HG02759 (cell line): Measurements from ENCODE around the gene ADISSP.

Source experiments
- ATAC-seq: cut with Tn5 transposase; IDR thresholded peaks from one replicate; pipeline ENCODE4 v1.9.1; 2021; ENCODE audit warnings: mild to moderate bottlenecking, moderate library complexity; ENCODE audit not compliant: unreplicated experiment

The ADISSP gene

DNA sequence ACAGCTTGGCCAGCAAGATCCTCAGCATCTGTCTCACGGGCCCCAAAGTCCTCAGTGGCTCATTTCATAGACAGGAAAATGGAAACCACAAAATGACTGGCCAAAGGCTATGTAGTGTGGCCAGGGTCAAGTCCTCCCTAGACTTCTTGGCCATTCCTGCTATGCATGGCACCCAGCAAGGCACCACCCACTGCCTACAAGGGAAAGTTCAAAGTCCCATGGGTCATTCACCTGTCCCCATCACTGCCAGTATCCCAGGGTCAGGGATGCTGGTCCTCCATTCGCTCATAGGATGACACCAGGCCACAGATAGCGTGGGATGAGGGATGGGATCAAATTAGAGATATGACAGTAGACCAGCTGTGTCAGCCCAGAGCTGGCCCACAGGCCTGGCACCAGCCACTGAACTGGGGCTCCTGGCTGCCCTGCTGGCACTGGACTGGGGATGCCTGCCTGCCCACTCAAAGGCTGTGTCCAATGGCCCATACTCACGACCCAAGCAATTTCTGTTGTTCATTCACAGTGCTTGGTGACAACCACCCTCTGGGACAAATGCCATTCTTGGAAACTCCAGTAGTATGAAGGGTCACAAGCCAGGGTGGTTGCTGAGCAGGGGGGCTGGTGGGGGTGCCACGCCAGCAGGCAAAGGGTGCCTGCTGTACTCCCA is 11.6 kb downstream of the ADISSP start:
- ATAC-seq = no peak

DNA sequence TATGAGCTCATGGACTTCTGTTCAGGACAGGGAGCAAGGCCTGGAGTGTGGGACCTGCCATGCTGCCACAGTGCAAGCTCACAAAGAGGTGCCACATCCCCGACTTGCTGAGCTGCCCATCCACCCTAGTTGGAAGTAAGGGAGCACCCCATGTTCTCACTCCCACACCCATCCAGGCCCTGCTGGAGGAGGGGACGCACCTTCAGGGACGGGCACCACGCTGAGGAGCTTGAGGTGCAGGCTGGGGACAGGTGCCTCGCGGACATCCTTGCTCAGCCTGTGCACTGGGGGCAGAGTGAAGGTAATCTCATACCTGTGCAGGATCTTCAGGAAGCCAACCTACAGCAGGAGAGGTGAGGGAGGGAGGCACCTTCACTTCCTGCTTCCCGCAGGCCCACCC is 12.3 kb downstream of the ADISSP start:
- no peak for ATAC-seq

DNA sequence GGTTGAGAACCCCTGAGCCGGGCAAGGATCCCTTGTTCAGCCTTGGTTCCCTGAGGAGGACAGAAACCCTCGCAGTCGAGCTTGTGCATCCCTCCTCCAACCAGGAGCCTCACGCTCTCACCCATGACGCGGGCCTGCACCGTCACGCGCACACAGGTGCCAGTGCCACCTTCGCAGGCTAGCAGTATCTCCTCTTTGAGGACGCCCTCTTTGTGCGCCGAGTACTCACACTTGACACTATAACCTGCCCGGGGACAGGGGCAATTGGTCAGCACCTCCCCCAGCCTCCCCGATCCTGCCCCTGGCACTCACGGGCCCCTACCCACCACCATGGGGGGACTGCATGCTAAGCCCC is 13.3 kb downstream of the ADISSP start:
- no peak for ATAC-seq

DNA sequence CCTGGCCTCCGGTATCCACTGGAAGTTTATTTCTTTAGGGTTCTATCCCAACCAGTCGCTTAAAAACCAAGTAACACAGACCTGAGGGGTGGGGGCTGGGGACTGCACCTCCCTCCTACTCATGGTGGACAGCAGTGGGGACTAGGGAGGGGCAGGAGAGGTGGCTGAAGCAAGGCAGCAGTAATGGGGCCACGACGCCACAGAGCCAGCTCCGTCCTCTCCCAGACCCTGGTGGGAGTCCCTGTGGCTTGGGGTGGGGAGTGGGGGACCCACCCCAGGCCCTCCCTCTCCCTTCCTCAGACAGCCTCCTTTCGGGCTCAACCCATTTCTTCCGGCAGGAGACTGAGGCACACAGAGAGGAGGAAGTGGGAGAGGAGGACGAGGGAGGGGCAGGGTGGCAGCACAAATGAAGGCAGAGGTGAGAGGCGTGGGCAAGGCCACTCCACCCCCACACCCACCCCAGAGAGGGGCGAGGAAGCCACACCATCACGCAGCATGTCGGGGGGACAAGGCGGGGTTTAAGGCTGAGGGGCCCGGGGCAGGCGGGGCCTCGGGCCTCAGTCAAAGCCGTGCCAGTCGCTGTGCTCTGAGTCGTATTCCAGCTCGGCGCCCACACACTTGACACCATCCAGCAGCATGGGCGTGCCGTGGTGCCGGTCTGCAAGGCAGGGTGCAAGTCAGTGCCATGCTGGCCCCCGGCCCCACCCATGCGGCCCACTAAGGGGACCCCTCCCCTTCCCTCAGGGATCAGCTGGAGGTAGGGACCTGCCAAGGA is 13.9 kb downstream of the ADISSP start:
- no peak for ATAC-seq

DNA sequence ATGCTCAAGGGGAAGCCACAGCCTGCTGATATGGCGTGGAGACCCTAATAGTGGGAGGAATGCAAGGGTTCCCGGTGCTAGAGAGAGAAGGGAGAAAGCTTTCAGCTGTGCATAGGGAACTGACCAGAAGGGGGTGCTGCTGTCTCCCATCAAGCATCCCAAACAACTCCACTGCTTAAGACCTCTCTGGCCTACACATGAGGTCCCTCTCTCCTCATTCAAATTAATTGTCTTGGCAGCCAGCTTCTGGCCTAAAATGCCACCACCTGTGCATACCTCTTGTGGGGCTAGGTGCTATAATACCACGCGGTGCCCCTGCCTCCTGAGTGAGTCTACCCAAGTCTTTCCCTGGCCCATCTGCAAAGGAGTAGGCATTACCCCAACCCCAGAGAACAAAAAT is 14.5 kb downstream of the ADISSP start:
- no peak for ATAC-seq

DNA sequence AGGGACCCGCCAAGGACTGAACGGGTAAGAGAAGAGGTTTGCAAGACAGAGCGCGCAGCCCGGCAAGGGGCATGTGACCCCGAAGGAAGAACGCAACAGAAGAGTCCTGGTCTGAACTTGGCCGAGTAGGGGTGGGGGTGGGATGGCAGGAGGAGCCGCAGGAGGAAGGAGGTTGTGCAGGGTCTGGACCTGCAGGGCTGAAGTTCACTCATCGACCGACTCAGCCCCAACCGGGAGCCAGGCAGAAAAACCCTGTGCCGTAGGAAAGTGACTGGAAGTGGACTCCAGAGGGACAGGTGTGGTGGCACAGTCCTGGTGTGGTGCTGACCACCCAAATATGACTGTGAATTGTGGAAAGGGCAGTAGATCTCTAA is 15.2 kb downstream of the ADISSP start:
- ATAC-seq = no peak

DNA sequence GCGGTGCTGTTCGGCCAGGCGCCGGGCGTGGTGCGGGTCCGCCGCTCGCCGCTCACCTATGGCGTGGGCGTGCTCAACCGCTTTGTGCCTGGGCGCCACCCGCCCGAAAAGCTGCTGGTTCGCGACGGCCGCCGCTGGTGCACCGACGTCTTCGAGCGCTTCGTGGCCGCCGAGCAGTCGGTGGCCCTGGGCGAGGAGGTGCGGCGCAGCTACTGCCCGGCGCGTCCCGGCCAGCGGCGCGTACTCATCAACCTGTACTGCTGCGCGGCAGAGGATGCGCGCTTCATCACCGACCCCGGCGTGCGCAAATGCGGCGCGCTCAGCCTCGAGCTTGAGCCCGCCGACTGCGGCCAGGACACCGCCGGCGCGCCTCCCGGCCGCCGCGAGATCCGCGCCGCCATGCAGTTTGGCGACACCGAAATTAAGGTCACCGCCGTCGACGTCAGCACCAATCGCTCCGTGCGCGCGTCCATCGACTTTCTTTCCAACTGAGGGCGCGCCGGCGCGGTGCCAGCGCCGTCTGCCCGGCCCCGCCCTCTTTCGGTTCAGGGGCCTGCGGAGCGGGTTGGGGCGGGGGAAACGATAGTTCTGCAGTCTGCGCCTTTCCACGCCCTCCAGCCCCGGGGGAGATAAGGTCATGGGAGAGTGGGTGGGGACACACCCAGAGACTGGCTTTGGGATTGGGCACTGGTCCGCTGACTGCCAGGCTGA is 15.7 kb downstream of the ADISSP start:
- peak; percentile 56 for ATAC-seq

DNA sequence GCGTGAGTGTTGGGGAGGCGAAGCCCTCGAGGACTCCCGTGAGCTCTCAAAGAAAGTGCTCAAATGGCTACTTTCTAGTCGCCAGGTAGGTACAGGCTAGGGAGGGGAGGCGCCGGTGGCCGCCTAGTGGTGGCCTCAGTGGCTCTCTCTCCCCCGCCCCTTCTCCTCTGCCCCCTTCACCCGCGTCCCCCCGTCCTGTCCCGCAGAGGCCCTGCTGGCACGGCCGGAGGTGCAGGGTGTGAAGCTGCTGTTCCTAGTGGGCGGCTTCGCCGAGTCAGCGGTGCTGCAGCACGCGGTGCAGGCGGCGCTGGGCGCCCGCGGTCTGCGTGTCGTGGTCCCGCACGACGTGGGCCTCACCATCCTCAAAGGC is 16.3 kb downstream of the ADISSP start:
- no peak for ATAC-seq

DNA sequence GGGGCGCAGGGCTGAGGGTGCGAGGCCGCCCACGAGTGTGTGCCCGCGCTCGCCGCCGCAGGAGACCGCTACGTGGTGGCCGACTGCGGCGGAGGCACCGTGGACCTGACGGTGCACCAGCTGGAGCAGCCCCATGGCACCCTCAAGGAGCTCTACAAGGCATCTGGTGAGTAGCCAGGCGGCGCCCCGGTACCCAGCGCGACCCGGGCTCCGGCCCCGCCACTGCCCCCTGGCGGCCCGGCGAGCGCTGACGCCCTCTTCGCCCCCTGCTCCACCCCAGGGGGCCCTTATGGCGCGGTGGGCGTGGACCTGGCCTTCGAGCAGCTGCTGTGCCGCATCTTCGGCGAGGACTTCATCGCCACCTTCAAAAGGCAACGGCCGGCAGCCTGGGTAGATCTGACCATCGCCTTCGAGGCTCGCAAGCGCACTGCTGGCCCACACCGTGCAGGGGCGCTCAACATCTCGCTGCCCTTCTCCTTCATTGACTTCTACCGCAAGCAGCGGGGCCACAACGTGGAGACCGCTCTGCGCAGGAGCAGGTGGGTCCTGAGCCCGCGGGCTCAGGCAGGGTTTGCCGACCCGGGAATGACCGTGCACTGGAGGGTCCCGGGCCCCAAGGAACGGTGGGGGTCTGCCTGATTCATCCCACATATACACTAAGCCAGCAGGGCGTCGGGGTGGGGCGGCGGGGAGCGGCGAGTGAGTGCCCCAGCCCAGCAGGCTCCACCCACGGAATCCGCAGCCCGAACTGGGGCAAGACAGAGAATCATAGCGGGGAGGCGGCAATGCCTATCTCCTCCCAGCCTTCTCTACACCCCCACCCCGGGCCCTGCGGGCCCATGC is 17.6 kb downstream of the ADISSP start:
- ATAC-seq = no peak

DNA sequence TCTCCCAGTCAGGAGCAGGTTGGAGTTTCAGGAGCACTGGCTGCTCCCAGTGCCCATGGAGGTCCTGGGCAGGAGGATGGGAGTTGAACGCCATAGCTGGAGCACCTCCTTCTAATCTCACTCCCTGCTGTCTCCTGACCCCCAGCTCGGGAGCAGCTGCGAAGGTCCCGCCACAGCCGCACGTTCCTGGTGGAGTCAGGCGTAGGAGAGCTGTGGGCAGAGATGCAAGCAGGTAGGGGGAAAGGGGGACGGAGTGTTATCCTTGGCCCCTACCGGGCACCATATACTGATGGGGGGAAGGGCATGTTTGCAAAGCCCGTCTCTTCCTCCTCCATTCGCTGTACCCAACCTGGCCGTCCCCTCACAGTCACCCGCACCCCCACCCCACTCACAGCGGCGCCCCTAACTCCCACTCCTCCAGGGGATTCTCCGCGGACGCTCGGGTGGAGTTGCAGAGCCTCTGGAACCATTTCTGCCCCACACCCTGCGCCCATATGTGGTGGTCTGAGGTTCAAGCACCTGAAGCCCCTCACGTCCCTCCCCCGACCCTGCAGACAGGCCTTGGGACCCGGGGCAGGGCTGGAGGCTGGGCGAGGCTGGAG is 18.4 kb downstream of the ADISSP start:
- no peak for ATAC-seq

DNA sequence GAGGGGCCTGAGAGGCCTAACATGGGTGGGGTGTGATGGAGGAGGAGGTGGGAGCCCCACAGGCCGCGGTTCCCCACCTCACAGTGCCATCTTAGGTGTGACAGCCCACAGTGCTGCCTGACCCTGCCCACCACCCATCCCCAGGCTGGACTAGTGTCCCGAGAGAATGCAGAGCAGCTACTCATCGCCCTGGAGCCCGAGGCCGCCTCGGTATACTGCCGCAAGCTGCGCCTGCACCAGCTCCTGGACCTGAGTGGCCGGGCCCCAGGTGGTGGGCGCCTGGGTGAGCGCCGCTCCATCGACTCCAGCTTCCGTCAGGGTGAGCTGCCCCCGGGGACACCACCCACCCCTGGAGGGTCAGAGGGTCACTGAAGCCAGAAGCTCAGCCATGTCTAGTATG is 19.5 kb downstream of the ADISSP start:
- no peak for ATAC-seq

DNA sequence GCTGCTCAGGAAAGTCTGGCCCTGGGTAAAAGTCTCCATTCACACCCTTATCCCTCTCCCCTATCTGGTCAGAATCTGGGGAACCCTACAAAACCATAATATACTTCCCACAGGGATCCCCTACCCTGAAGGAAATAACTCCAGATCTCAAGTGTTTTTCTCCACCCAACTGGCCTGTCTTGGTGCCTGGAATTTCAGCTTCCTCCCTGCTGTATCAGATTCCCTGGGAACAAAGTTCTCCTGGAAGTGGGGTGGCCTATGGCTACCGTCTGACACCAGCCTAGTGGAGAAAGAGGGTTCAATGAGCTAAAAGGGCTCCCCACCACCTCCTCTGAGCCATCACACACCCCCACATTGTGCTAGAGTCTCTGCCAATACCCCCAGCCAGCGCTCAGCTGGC is 20.1 kb downstream of the ADISSP start:
- ATAC-seq = no peak

DNA sequence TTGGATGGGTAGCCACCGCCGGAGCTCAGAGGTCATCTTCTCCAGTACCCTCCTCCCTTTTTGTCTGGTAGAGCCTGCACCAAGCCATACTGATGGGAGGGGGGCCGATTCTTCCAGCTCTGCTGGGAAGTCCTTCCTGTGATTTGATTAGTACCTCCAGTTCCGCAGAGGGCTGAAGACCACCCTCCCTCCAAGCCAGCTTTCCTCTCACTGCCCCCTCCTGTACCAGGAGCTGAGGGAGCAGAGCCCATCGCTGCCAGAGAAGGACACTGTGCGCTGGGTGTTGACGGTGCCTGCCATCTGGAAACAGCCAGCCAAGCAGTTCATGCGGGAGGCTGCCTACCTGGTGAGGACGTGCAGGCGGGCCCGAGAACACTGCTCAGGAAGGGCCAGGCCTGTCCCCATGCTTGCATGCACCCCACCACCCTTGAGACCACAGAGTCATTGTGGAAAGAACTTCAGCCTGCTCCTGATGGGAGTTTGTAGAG is 21.8 kb downstream of the ADISSP start:
- no peak for ATAC-seq

DNA sequence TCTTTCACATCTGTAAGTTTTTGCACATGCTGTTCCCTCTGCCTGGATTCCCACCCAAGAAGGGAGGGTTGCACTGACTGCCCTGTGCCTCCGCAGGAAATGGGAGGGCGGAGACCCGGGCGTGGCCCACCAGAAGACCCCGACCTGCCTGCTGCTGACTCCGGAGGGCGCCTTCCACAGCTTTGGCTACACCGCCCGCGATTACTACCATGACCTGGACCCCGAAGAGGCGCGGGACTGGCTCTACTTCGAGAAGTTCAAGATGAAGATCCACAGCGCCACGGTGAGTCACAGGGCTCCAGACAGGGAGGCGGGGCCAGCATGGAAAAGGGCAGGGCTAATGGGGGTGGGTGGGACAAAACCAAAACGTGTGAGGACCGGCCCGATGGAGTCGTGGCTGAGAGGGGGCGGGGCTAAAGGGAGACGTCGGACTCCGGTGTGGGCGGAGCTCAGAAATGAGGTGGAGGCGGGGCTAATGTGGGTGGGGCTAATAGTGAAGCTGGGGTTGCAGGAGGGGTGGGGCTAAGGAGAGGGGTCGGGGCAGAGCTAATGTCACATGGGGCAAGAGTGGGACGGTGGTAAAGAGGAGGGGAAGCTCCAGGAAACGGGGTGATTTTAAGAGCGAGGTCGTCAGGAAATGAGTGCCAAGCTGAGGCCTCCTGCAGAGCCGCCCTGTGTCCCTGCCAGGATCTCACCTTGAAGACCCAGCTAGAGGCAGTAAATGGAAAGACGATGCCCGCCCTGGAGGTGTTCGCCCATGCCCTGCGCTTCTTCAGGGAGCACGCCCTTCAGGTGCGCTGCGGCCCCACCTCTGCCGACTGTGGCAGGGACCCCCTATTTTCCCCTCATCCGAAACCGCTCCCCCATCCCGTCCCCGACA is 22.5 kb downstream of the ADISSP start:
- ATAC-seq = peak; percentile 41

DNA sequence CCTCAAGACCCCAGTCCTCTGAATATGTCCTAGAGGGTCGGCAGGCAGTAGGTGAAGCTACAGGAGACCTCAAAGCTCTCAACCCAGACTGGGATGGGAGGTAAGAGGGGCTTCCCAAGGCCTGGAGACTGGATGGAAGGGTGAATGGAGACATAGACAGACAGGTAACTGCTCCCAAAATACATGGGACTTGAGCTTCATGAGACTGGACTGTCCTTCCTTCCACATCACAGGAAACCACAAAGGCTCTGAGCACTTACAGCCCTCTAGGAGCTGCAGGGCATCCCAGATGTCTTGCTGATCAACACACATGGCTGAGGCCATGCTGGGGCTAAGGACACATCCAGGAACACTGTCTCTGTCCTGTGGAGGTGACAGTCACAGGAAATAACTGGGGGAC is 23.5 kb downstream of the ADISSP start:
- ATAC-seq = no peak

DNA sequence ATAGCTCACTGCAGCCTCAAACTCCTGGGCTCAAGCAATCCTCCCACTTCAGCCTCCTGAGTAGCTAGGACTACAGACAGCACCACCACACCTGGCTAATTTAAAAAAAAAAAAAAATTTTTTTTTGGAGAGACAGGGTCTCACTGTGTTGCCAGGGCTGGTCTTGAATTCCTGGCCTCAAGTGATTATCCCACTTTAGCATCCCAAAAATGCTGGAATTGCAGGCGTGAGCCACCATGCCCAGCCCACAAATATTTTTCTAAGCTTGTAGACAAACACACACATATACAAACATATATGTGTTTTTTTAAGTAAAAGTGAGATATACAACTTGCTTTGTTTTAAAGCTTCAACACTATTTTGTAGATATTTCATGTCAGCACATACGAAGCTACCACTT is 24.3 kb downstream of the ADISSP start:
- no peak for ATAC-seq

DNA sequence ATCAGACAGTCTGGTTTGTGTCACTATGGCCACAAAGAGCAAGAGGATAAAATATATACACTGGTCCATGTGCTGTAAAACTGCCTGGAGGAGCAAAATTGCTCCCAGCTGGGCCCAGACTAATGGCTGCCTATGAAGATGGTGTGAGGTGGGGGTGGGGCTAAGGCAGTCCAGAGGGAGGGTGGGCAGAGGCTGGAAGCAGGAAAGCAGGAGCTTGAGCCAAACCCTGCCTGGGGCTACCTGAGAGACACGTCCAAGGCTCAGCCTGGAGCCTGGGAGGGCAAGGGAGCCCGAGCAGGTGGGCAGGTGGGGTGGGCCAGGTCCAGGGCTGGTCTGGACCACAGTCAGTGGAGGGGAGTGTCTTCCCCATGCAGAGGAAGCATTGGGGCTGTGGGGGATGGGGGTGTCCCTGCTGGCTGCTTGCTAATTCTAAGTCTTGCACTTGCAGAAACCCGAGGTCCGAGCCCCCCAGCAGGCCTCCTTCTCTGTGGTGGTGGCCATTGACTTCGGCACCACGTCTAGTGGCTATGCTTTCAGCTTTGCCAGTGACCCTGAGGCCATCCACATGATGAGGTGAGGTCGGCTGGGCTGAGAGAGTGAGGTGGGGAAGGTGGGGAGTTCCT is 25.6 kb downstream of the ADISSP start:
- ATAC-seq = no peak

DNA sequence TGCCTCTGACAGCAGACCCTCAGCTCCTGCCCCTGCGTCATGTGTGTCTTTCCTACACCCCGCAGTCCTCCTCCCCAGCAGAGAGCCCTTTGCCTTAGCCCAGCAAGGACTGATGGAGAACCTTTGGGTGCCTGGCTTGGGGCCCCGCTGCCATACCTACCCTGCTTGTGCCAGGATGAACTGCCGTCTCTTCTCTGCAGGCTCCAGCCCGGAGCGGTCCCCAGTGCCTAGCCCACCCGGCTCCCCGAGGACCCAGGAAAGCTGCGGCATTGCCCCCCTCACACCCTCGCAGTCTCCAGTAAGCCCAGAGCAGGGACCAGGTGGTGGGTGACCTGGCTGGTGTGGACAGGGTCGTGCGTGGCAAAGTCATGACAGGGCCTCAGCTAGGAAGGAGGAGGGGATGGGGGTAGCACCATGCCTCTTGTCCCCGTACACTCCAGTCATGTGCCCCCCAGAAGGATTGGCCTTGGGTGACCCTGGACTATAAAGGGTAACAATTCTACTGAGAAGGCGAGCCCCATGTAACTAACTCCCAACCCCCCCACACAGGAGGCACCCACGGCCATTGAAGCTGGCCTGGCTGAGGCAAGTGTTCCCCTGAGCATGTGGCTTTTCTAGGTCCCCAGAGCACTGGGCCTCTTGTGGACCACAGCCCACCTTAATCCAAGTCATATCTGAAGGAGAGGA is 26.8 kb downstream of the ADISSP start:
- no peak for ATAC-seq

DNA sequence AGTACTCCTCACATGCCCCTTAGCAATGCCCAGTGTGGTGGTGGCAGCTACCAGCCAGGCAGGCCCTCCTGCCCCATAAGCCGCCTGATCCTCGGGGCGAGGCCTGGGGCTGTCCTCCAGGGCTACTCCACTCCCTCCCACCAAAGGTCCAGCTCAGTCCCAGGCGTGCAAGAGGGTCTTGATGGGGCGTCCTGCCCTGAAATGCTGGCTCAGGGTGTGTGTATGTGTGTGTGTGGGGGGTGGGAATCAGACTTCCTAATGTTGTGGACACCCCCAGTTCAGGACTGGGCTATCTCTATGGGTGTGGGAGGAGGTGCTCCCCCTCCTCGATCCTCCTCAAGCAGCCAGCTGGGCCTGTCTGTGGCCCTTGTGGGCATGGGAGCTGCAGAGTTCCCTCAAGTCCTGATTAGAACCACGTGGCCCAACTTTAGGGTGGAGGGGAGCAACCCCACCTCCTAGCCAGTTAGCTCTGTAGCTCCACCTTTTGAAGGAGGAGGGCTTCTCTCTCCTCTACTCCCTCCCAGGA is 27.6 kb downstream of the ADISSP start:
- ATAC-seq = no peak
